Astrocyte (in vitro differentiated cells and primary cell): Measurements from ENCODE around the gene ABL2.

Experiments used
- EZH2 ChIP-seq: IDR thresholded peaks from 2 replicates; pipeline ENCODE4 v1.6.1; 2012; ENCODE audit warnings: mild to moderate bottlenecking, low read length, inconsistent platforms; ENCODE audit not compliant: insufficient read depth
- TF ChIP-seq, protein P1 (sequence below): IDR thresholded peaks from 2 replicates; pipeline ENCODE4 v1.5.1; 2011; ENCODE audit warnings: low read depth, mild to moderate bottlenecking, inconsistent platforms, low read length, moderate library complexity; ENCODE audit not compliant: insufficient read depth

DNA sequence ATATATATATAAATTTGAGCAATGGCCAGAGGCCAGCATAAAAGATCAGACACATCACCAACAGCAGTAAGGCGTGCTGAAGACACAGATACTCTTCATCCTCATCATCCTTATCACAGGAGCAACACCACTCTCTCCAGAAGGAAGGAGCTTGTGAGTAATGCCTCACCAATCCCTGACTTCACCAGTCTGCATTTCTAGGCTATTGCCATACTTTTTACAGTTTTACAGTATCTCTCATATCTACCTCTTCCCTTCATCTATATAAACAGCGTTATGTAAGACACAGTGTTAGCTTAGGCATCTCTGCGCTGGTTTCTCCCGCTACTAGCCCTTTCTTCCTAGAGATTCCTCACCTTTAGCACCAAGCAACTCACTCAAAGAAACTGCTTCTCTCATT is 2.4 kb upstream of the ABL2 start:
- TF ChIP-seq, protein P1, sequence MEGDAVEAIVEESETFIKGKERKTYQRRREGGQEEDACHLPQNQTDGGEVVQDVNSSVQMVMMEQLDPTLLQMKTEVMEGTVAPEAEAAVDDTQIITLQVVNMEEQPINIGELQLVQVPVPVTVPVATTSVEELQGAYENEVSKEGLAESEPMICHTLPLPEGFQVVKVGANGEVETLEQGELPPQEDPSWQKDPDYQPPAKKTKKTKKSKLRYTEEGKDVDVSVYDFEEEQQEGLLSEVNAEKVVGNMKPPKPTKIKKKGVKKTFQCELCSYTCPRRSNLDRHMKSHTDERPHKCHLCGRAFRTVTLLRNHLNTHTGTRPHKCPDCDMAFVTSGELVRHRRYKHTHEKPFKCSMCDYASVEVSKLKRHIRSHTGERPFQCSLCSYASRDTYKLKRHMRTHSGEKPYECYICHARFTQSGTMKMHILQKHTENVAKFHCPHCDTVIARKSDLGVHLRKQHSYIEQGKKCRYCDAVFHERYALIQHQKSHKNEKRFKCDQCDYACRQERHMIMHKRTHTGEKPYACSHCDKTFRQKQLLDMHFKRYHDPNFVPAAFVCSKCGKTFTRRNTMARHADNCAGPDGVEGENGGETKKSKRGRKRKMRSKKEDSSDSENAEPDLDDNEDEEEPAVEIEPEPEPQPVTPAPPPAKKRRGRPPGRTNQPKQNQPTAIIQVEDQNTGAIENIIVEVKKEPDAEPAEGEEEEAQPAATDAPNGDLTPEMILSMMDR, result no peak
- TF ChIP-seq EZH2, result no peak
